MCF 10A (cell line): ENCODE results near the gene RHOU. TPM values are rescaled to one million over a fixed set of nuclear protein-coding genes. Genes with fewer than 3 reads are reported as not detected.

Experiments
- BruUV-seq: library from RNA; stranded (reverse); fragments of 400-500 nt; replicated peaks from 2 replicates; lab custom pipeline; 2021; lab: Mats Ljungman, UMichigan
- CTCF ChIA-PET: fragments of 300-600 bp; sonication (Branson Sonifier 250); formaldehyde crosslinking; extraction: SDS; loops from one replicate; lab custom pipeline; 2021; ENCODE audit warnings: antibody characterized with exemption, inconsistent platforms; lab: Yijun Ruan, JAX
- POLR2A ChIA-PET: fragments of 300-600, 350-650 bp; sonication (Branson Sonifier 250); formaldehyde crosslinking; extraction: SDS; loops from one replicate; lab custom pipeline; 2020; ENCODE audit warnings: antibody characterized with exemption, inconsistent platforms; lab: Yijun Ruan, JAX
- DNase-seq: peaks from one replicate; pipeline ENCODE4 v3.0.0-alpha.2; 2018; ENCODE audit not compliant: unreplicated experiment
- H3K27ac Mint-ChIP-seq: one replicate; pipeline ENCODE4 v1.8.0; 2022; ENCODE audit warnings: mild to moderate bottlenecking, low read depth, mixed read lengths; ENCODE audit not compliant: unreplicated experiment
- H3K27me3 Mint-ChIP-seq: one replicate; pipeline ENCODE4 v1.8.0; 2022; ENCODE audit warnings: mixed read lengths; ENCODE audit not compliant: insufficient read depth, unreplicated experiment
- H3K36me3 Mint-ChIP-seq: one replicate; pipeline ENCODE4 v1.8.0; 2022; ENCODE audit warnings: mild to moderate bottlenecking, moderate library complexity, mixed read lengths; ENCODE audit not compliant: insufficient read depth, unreplicated experiment
- H3K4me1 Mint-ChIP-seq: one replicate; pipeline ENCODE4 v1.8.0; 2022; ENCODE audit warnings: mixed read lengths; ENCODE audit not compliant: insufficient read depth, unreplicated experiment
- H3K4me3 Mint-ChIP-seq: one replicate; pipeline ENCODE4 v1.8.0; 2022; ENCODE audit warnings: mild to moderate bottlenecking, moderate library complexity, mixed read lengths; ENCODE audit not compliant: unreplicated experiment
- H3K9me3 Mint-ChIP-seq: one replicate; pipeline ENCODE4 v1.8.0; 2022; ENCODE audit warnings: mixed read lengths; ENCODE audit not compliant: unreplicated experiment
- CTCF ChIP-seq: fragments of 200-600 bp; IDR thresholded peaks from one replicate; pipeline ENCODE4 v1.8.0; 2022; ENCODE audit warnings: antibody characterized with exemption, mild to moderate bottlenecking; ENCODE audit not compliant: unreplicated experiment
- intact Hi-C: fragments of 100-400 bp; cut with micrococcal nuclease; formaldehyde crosslinking; loops from 2 replicates; pipeline ENCODE4 v1.14.1; 2022
- total RNA-seq: library from RNA; stranded (reverse); gene quantifications from 2 replicates; pipeline ENCODE4 v1.2.3, GENCODE V29; 2022

RHOU gene
- total RNA-seq, 1 experiment from 2014 or later = 2.1 TPM

GRCh38 chr1:228763561-228763960, 28.3 kb downstream of the RHOU start:
- no peak overlapping the region for H3K27ac Mint-ChIP-seq
- POLR2A ChIA-PET = interaction anchor here (0.9 to 1.4 kb wide), 2 partner anchors 18 to 41 kb away, joined by 3 read pairs; no protein-coding TSS in a partner anchor
- H3K36me3 Mint-ChIP-seq = no peaks in the 10 kb centered on the region
- TF ChIP-seq CTCF = no peak
- H3K4me1 Mint-ChIP-seq = peaks cover 5% of the 10 kb centered on the region
- no TSS peak for BruUV-seq
- no peaks in the 10 kb centered on the region for H3K9me3 Mint-ChIP-seq
- DNase-seq = no peak
- H3K4me3 Mint-ChIP-seq = no peak overlapping the region
- intact Hi-C loops = no loop called here
- peaks cover 39% of the 10 kb centered on the region for H3K27me3 Mint-ChIP-seq
- CTCF ChIA-PET = interaction anchor here (0.6 kb wide), 1 partner anchor 85 kb away, joined by 3 read pairs; no protein-coding TSS in a partner anchor

GRCh38 chr1:228765168-228765946, 30.1 kb downstream of the RHOU start:
- ChIA-PET POLR2A (interaction anchor here (0.8 kb wide), 2 partner anchors 15 to 35 kb away, joined by 3 read pairs; no protein-coding TSS in a partner anchor), CTCF (interaction anchor here (0.5 kb wide), 1 partner anchor 460 kb away, joined by 3 read pairs; no protein-coding TSS in a partner anchor)
- H3K36me3 Mint-ChIP-seq = no peaks in the 10 kb centered on the region
- H3K9me3 Mint-ChIP-seq = no peaks in the 10 kb centered on the region
- BruUV-seq = no TSS peak
- H3K4me1 Mint-ChIP-seq = peaks cover 5% of the 10 kb centered on the region
- H3K4me3 Mint-ChIP-seq = no peak overlapping the region
- intact Hi-C loops = no loop called here
- no peak for TF ChIP-seq CTCF
- DNase-seq = no peak
- no peak overlapping the region for H3K27ac Mint-ChIP-seq
- H3K27me3 Mint-ChIP-seq = peaks cover 32% of the 10 kb centered on the region

- no peaks in the 10 kb centered on the region for H3K36me3 Mint-ChIP-seq
- H3K27me3 Mint-ChIP-seq = peaks cover 37% of the 10 kb centered on the region
Observed at GRCh38 chr1:228766788-228767187, 31.5 kb downstream of the RHOU start.

More at GRCh38 chr1:228766788-228767187, 31.5 kb downstream of the RHOU start:
- DNase-seq = no peak
- intact Hi-C loops = no loop called here
- ChIA-PET CTCF (no interaction called here), POLR2A (interaction anchor here (0.6 to 0.9 kb wide), 3 partner anchors 13 to 53 kb away, joined by 3 read pairs; no protein-coding TSS in a partner anchor)
- peaks cover 5% of the 10 kb centered on the region for H3K4me1 Mint-ChIP-seq
- no peak overlapping the region for H3K4me3 Mint-ChIP-seq
- no peak for TF ChIP-seq CTCF
- H3K27ac Mint-ChIP-seq = no peak overlapping the region
- no TSS peak for BruUV-seq
- H3K9me3 Mint-ChIP-seq = no peaks in the 10 kb centered on the region
